ENCODE measurements around the gene OPTN.

OPTN gene

GRCh38 chr10:13080643-13081042 is 19.3 kb upstream of the OPTN start:
- TF ChIP-seq TAF1 (IDR thresholded peaks at IDR 0.05; ENCODE audit: borderline replicate concordance, insufficient read depth, low read length) (no peak), FOXP2 (optimal IDR thresholded peaks at IDR 0.05; ENCODE audit: borderline replicate concordance, extremely low read depth, extremely low read length, insufficient read depth) (no peak), POLR2AphosphoS5 (IDR thresholded peaks at IDR 0.05; ENCODE audit: low read depth, low read length) (no peak), SIN3A (IDR thresholded peaks at IDR 0.05; ENCODE audit: borderline replicate concordance, insufficient read depth, low read length) (no peak)
- TF ChIP-seq, protein P1, sequence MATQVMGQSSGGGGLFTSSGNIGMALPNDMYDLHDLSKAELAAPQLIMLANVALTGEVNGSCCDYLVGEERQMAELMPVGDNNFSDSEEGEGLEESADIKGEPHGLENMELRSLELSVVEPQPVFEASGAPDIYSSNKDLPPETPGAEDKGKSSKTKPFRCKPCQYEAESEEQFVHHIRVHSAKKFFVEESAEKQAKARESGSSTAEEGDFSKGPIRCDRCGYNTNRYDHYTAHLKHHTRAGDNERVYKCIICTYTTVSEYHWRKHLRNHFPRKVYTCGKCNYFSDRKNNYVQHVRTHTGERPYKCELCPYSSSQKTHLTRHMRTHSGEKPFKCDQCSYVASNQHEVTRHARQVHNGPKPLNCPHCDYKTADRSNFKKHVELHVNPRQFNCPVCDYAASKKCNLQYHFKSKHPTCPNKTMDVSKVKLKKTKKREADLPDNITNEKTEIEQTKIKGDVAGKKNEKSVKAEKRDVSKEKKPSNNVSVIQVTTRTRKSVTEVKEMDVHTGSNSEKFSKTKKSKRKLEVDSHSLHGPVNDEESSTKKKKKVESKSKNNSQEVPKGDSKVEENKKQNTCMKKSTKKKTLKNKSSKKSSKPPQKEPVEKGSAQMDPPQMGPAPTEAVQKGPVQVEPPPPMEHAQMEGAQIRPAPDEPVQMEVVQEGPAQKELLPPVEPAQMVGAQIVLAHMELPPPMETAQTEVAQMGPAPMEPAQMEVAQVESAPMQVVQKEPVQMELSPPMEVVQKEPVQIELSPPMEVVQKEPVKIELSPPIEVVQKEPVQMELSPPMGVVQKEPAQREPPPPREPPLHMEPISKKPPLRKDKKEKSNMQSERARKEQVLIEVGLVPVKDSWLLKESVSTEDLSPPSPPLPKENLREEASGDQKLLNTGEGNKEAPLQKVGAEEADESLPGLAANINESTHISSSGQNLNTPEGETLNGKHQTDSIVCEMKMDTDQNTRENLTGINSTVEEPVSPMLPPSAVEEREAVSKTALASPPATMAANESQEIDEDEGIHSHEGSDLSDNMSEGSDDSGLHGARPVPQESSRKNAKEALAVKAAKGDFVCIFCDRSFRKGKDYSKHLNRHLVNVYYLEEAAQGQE (IDR thresholded peaks at IDR 0.05; ENCODE audit: insufficient read depth in 1 of 2, low read depth in 2 of 2, low read length in 2 of 2) = no peak

DNA sequence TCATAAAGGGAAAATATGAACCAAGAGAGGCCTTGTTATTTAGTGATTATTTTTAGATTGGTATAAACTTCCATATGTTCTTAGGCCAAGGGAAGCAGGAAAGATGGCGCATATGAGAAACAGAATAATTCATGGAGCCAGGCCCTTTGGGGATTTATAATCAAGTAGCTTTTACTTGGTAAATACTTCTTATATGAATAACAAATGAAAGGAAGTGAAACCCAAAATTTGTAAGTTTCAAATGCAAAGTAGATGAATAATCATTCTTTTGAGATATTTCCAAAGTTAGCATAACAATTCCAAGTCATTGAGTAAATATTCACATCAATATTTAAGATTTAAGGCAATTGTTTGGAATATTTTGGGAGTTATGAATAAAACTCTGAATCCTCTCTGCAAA is 13.9 kb upstream of the OPTN start:
- TF ChIP-seq SIN3A (IDR thresholded peaks at IDR 0.05; ENCODE audit: borderline replicate concordance, insufficient read depth, low read length) (no peak), POLR2AphosphoS5 (IDR thresholded peaks at IDR 0.05; ENCODE audit: low read depth, low read length) (no peak), TAF1 (IDR thresholded peaks at IDR 0.05; ENCODE audit: borderline replicate concordance, insufficient read depth, low read length) (no peak), FOXP2 (optimal IDR thresholded peaks at IDR 0.05; ENCODE audit: borderline replicate concordance, extremely low read depth, extremely low read length, insufficient read depth) (no peak)

DNA sequence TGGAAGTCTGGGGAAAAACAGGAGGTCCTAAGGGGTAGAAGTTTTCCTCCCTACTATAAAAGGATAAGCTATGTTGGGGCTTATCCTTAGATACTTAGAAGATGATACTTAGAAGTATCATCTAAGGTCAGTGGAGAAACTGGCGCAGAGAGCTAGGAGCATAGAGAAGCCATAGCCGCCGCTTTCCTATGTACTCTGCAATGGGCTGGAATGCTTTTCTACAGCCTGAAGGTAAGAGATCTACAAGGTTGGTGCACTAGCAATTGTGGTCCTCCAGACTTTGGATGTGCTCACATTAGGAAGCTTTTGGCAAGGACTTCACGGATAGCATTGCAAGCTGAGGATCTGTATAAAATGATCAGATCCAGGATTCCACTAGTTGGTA is 12.4 kb upstream of the OPTN start:
- TF ChIP-seq FOXP2 (optimal IDR thresholded peaks at IDR 0.05; ENCODE audit: borderline replicate concordance, extremely low read depth, extremely low read length, insufficient read depth) = no peak
- no peak for TF ChIP-seq TAF1 (IDR thresholded peaks at IDR 0.05; ENCODE audit: borderline replicate concordance, insufficient read depth, low read length)
- no peak for TF ChIP-seq SIN3A (IDR thresholded peaks at IDR 0.05; ENCODE audit: borderline replicate concordance, insufficient read depth, low read length)
- TF ChIP-seq POLR2AphosphoS5 (IDR thresholded peaks at IDR 0.05; ENCODE audit: low read depth, low read length) = no peak
- TF ChIP-seq, protein P1 (IDR thresholded peaks at IDR 0.05; ENCODE audit: insufficient read depth in 1 of 2, low read depth in 2 of 2, low read length in 2 of 2) = no peak

DNA sequence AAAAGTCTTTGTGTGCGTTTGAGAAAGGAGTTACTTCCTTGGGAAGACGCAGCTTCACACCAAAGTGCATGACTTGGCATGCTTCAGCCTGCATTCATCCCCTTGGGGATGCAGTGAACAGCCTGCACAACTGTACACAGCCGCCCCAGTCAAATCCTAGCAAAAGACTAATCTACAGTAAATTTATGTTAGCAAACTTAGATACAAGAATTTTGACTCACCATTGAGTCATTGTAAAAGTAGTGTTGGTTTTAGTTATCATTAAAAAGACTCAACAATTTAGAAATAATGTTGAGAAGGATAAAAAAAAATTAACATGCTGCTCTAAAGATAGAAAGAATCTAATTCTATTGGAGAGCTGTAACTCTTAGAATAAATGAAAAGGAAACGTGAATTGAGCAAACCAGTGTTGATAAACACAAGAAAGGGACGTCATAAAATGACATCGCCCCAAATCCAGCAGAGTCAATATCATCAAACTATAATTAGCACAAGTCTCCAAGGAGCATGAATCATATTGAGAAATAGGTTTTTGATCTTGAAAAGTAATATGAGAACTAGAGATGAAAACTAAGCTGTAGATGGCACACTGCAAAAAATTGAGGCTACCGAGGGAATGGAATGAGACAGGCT is 11.9 kb upstream of the OPTN start:
- TF ChIP-seq FOXP2 (optimal IDR thresholded peaks at IDR 0.05; ENCODE audit: borderline replicate concordance, extremely low read depth, extremely low read length, insufficient read depth) (no peak), SIN3A (IDR thresholded peaks at IDR 0.05; ENCODE audit: borderline replicate concordance, insufficient read depth, low read length) (no peak), POLR2AphosphoS5 (IDR thresholded peaks at IDR 0.05; ENCODE audit: low read depth, low read length) (no peak), TAF1 (IDR thresholded peaks at IDR 0.05; ENCODE audit: borderline replicate concordance, insufficient read depth, low read length) (no peak)
- TF ChIP-seq, protein P1 (IDR thresholded peaks at IDR 0.05; ENCODE audit: insufficient read depth in 1 of 2, low read depth in 2 of 2, low read length in 2 of 2) = no peak

DNA sequence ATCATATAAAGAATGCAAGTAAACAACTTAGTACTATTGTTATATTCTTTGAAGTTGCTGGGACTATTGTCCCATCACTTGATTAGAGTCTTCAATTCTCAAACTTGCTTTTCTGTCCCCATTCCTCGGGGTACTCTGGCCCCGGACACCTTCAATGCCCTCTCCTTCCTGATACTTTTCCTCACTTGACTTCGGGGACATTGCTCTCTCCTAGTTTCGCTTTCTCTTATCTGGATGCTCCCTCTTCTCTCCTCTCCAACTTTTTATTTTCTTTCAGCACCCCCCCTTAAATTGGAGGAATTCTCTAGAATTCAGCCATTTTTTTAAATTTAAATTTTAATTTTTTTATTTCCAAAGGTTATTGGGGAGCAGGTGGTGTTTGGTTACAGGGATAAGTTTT is 10.6 kb upstream of the OPTN start:
- TF ChIP-seq, protein P1 (IDR thresholded peaks at IDR 0.05; ENCODE audit: insufficient read depth in 1 of 2, low read depth in 2 of 2, low read length in 2 of 2) = no peak
- TF ChIP-seq POLR2AphosphoS5 (IDR thresholded peaks at IDR 0.05; ENCODE audit: low read depth, low read length) (no peak), FOXP2 (optimal IDR thresholded peaks at IDR 0.05; ENCODE audit: borderline replicate concordance, extremely low read depth, extremely low read length, insufficient read depth) (no peak), SIN3A (IDR thresholded peaks at IDR 0.05; ENCODE audit: borderline replicate concordance, insufficient read depth, low read length) (no peak), TAF1 (IDR thresholded peaks at IDR 0.05; ENCODE audit: borderline replicate concordance, insufficient read depth, low read length) (no peak)
